IMR-90 (cell line): ENCODE data around the gene CDT1. TPM values are rescaled to one million over a fixed set of nuclear protein-coding genes. Genes with fewer than 3 reads are reported as not detected.

ENCODE experiments used
- ATAC-seq: fragments of 200-7000 bp; cut with Tn5 transposase; 2 replicates; pipeline ENCODE4 v1.9.1; 2020; ENCODE audit warnings: low read depth, mild to moderate bottlenecking, moderate library complexity
- BruUV-seq: library from RNA; stranded (reverse); fragments of 400-500 nt; replicated peaks from 2 replicates; lab custom pipeline; 2021; lab: Mats Ljungman, UMichigan
- CTCF ChIA-PET: fragments of 300-600 bp; formaldehyde crosslinking; extraction: SDS; loops from one replicate; lab custom pipeline; 2021; ENCODE audit warnings: antibody characterized with exemption; lab: Yijun Ruan, JAX
- POLR2A ChIA-PET: fragments of 300-600 bp; sonication (Branson Sonifier 250); formaldehyde crosslinking; loops from one replicate; lab custom pipeline; 2022; ENCODE audit warnings: antibody characterized with exemption; ENCODE audit not compliant: unreplicated experiment; lab: Charles Lee
- DNase-seq: peaks from one replicate; pipeline ENCODE4 v3.0.0; 2013
- H2AFZ ChIP-seq: replicated peaks from 2 replicates; pipeline ENCODE3; 2013; ENCODE audit warnings: low read length, mild to moderate bottlenecking; ENCODE audit not compliant: poor library complexity
- H2AK5ac ChIP-seq: 2 replicates; pipeline ENCODE4 v1.6.1; 2013; ENCODE audit warnings: low read depth, low read length, inconsistent platforms
- H2AK9ac ChIP-seq: replicated peaks from 2 replicates; pipeline ENCODE3; 2013; ENCODE audit warnings: mild to moderate bottlenecking, low read depth, low read length, moderate library complexity; ENCODE audit not compliant: poor library complexity
- H2BK120ac ChIP-seq: 2 replicates; pipeline ENCODE4 v1.6.1; 2013; ENCODE audit warnings: low read depth, low read length, inconsistent platforms
- H2BK15ac ChIP-seq: 3 replicates; pipeline ENCODE4 v1.6.1; 2013; ENCODE audit warnings: low read depth, low read length, inconsistent platforms
- H2BK20ac ChIP-seq: 2 replicates; pipeline ENCODE4 v1.6.1; 2013; ENCODE audit warnings: low read depth, mild to moderate bottlenecking, inconsistent platforms, low read length, moderate library complexity
- H2BK5ac ChIP-seq: 2 replicates; pipeline ENCODE4 v1.6.1; 2013; ENCODE audit warnings: mild to moderate bottlenecking, low read depth, low read length, inconsistent platforms; ENCODE audit not compliant: poor library complexity, severe bottlenecking
- H3K14ac ChIP-seq: replicated peaks from 2 replicates; pipeline ENCODE4 v1.6.1; 2013; ENCODE audit warnings: low read depth, low read length, inconsistent platforms
- H3K18ac ChIP-seq: 2 replicates; pipeline ENCODE4 v1.6.1; 2013; ENCODE audit warnings: low read depth, low read length, control low read depth
- H3K23ac ChIP-seq: 2 replicates; pipeline ENCODE4 v1.6.1; 2013; ENCODE audit warnings: low read depth, low read length, inconsistent platforms
- H3K27ac ChIP-seq: 2 replicates; pipeline ENCODE4 v1.5.1; 2013; ENCODE audit warnings: mild to moderate bottlenecking, control low read depth, low read length; ENCODE audit not compliant: insufficient read depth
- H3K27me3 ChIP-seq: 2 replicates; pipeline ENCODE4 v1.6.1; 2013; ENCODE audit warnings: low read length; ENCODE audit not compliant: control insufficient read depth, insufficient read depth
- H3K36me3 ChIP-seq: 2 replicates; pipeline ENCODE4 v1.6.1; 2013; ENCODE audit warnings: low read length, mixed read lengths; ENCODE audit not compliant: control insufficient read depth, insufficient read depth
- H3K4ac ChIP-seq: 2 replicates; pipeline ENCODE4 v1.6.1; 2013; ENCODE audit warnings: low read depth, low read length, inconsistent platforms
- H3K4me1 ChIP-seq: 2 replicates; pipeline ENCODE4 v1.6.1; 2013; ENCODE audit warnings: low read length, mixed read lengths; ENCODE audit not compliant: control insufficient read depth, insufficient read depth
- H3K4me2 ChIP-seq: 2 replicates; pipeline ENCODE4 v1.6.1; 2013; ENCODE audit warnings: low read depth, mild to moderate bottlenecking, control low read depth, low read length, moderate library complexity
- H3K4me3 ChIP-seq: 2 replicates; pipeline ENCODE4 v1.5.1; 2013; ENCODE audit warnings: low read depth, mild to moderate bottlenecking, control low read depth, low read length, moderate library complexity; ENCODE audit not compliant: insufficient read depth
- H3K56ac ChIP-seq: 2 replicates; pipeline ENCODE4 v1.6.1; 2013; ENCODE audit warnings: low read length, inconsistent platforms; ENCODE audit not compliant: insufficient read depth; ENCODE audit errors: extremely low read depth
- H3K79me1 ChIP-seq, 2 experiments: 2 replicates each; pipeline ENCODE4 v1.6.1; 2013; ENCODE audit warnings: low read length in 2 of 2, inconsistent platforms in 1 of 2, low read depth in 1 of 2
- H3K9ac ChIP-seq: 2 replicates; pipeline ENCODE4 v1.6.1; 2013; ENCODE audit warnings: low read depth, low read length, control low read depth
- H3K9me1 ChIP-seq: 2 replicates; pipeline ENCODE4 v1.6.1; 2013; ENCODE audit warnings: low read length, inconsistent platforms; ENCODE audit not compliant: insufficient read depth
- H3K9me3 ChIP-seq: 2 replicates; pipeline ENCODE4 v1.6.1; 2013; ENCODE audit warnings: low read length; ENCODE audit not compliant: control insufficient read depth, insufficient read depth
- H4K20me1 ChIP-seq: 2 replicates; pipeline ENCODE4 v1.6.1; 2013; ENCODE audit warnings: low read length, inconsistent platforms; ENCODE audit not compliant: insufficient read depth
- H4K5ac ChIP-seq: 2 replicates; pipeline ENCODE4 v1.6.1; 2013; ENCODE audit warnings: mild to moderate bottlenecking, low read depth, low read length, control low read depth
- H4K8ac ChIP-seq, 2 experiments: 2 replicates each; pipeline ENCODE4 v1.6.1; 2013; ENCODE audit warnings: low read depth in 2 of 2, low read length in 2 of 2, control low read depth in 1 of 2, inconsistent platforms in 1 of 2
- H4K91ac ChIP-seq: 2 replicates; pipeline ENCODE4 v1.6.1; 2013; ENCODE audit warnings: low read depth, low read length, inconsistent platforms; ENCODE audit not compliant: insufficient read depth
- BHLHE40 ChIP-seq: fragments of 150-350 bp; IDR thresholded peaks from 2 replicates; pipeline ENCODE4 v1.6.1; 2016; ENCODE audit warnings: mild to moderate bottlenecking, low read depth, low read length
- CEBPB ChIP-seq: IDR thresholded peaks from 2 replicates; pipeline ENCODE4 v1.6.1; 2012; ENCODE audit warnings: low read depth, low read length, improper control_type of control experiment
- CHD1 ChIP-seq: IDR thresholded peaks from 2 replicates; pipeline ENCODE4 v1.6.1; 2012; ENCODE audit warnings: low read depth, low read length, improper control_type of control experiment
- ELK1 ChIP-seq: fragments of 150-350 bp; IDR thresholded peaks from 2 replicates; pipeline ENCODE4 v1.6.1; 2016; ENCODE audit warnings: low read depth, mild to moderate bottlenecking, low read length, moderate library complexity, borderline replicate concordance
- FOS ChIP-seq: fragments of 150-350 bp; IDR thresholded peaks from 2 replicates; pipeline ENCODE4 v1.6.1; 2016; ENCODE audit warnings: low read depth, low read length
- MAFK ChIP-seq: IDR thresholded peaks from 2 replicates; pipeline ENCODE4 v1.6.1; 2012; ENCODE audit warnings: low read depth, low read length, improper control_type of control experiment
- MAZ ChIP-seq: IDR thresholded peaks from 2 replicates; pipeline ENCODE4 v1.6.1; 2012; ENCODE audit warnings: low read depth, mild to moderate bottlenecking, low read length, improper control_type of control experiment, moderate library complexity, borderline replicate concordance
- MXI1 ChIP-seq: IDR thresholded peaks from 2 replicates; pipeline ENCODE4 v1.6.1; 2012; ENCODE audit warnings: low read depth, mild to moderate bottlenecking, low read length, moderate library complexity, borderline replicate concordance
- NFE2L2 ChIP-seq: fragments of 150-350 bp; IDR thresholded peaks from 2 replicates; pipeline ENCODE4 v1.6.1; 2016; ENCODE audit warnings: low read depth, mild to moderate bottlenecking, low read length
- POLR2A ChIP-seq: IDR thresholded peaks from 2 replicates; pipeline ENCODE4 v1.6.1; 2012; ENCODE audit warnings: mild to moderate bottlenecking, low read depth, low read length
- RAD21 ChIP-seq: IDR thresholded peaks from 2 replicates; pipeline ENCODE4 v1.6.1; 2012; ENCODE audit warnings: low read length, improper control_type of control experiment
- RCOR1 ChIP-seq: IDR thresholded peaks from 2 replicates; pipeline ENCODE4 v1.6.1; 2012; ENCODE audit warnings: mild to moderate bottlenecking, low read length, improper control_type of control experiment; ENCODE audit not compliant: insufficient replicate concordance
- RFX5 ChIP-seq: IDR thresholded peaks from 2 replicates; pipeline ENCODE4 v1.8.0; 2012; ENCODE audit warnings: low read depth, mild to moderate bottlenecking, low read length, moderate library complexity
- SMC3 ChIP-seq: fragments of 150-350 bp; IDR thresholded peaks from 2 replicates; pipeline ENCODE4 v1.6.1; 2016; ENCODE audit warnings: low read depth, mild to moderate bottlenecking, antibody characterized with exemption, low read length, moderate library complexity
- USF2 ChIP-seq: fragments of 150-350 bp; IDR thresholded peaks from 2 replicates; pipeline ENCODE4 v1.6.1; 2017; ENCODE audit warnings: mild to moderate bottlenecking, antibody characterized with exemption, low read length, low read depth
- WGBS, 2 experiments: methylation state at CpG; one replicate each; pipeline versions ENCODE4 v1.1.5 to v1.1.7; 2013; ENCODE audit warnings: missing lambda C conversion rate in 2 of 2; ENCODE audit not compliant: insufficient read length in 1 of 2; ENCODE audit errors: extremely low coverage in 2 of 2; 5-methylcytosine and 5-hydroxymethylcytosine counted together
- dilution Hi-C: fragments of 300-500 bp; cut with HindIII; formaldehyde crosslinking; loops from one replicate; pipeline ENCODE4 v1.14.3; 2018; ENCODE audit warnings: low sequenced_read_pairs; ENCODE audit not compliant: unreplicated experiment
- in situ Hi-C: fragments of 300-500 bp; cut with MboI; formaldehyde crosslinking; loops from 3 replicates; pipeline ENCODE4 v1.14.3; 2019; ENCODE audit warnings: low sequenced_read_pairs, inconsistent platforms, mixed read lengths
- intact Hi-C: fragments of 100-400 bp; cut with micrococcal nuclease; formaldehyde crosslinking; loops from 2 replicates; pipeline ENCODE4 v1.10.0; 2022
- polyA plus RNA-seq, 3 experiments: library from polyadenylated mRNA; depleted of rRNA; stranded (reverse); fragments of >200 nt; gene quantifications; 2 replicates each; pipeline ENCODE4 v1.2.3, GENCODE V29; 2012; ENCODE audit warnings: low replicate concordance in 1 of 3
- total RNA-seq: library from RNA; depleted of rRNA; stranded (reverse); fragments of >200 nt; gene quantifications from 2 replicates; pipeline ENCODE4 v1.2.3, GENCODE V29; 2012
- TF ChIP-seq, protein P1 (sequence below): conservative IDR thresholded peaks from 2 replicates; pipeline ENCODE4 v1.5.1; 2012; ENCODE audit warnings: mild to moderate bottlenecking, low read depth, low read length, improper control_type of control experiment

Gene CDT1
- total and polyA plus RNA-seq, 2 of the 4 experiments (the other 2 are of a cell fraction): 3.2 to 11.8 TPM

DNA sequence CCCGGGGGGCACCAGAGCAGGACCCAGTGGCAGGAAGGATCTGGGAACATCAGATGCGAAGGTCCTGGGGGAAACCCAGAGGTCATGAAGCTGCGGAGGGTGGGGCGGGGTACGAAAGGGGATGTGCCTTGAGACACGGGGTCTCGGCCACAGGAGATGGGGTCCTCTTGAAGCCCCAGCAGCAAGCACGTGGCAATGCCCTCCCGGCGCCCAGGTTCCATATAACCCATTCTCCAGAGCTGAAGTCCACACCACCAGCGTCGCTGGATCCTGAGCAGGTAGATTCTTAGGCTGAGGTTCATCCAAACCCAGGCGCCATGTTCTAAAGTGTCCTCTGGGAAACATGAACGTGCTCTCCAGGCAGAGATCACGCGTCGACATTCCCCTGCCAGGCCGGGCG, 39.5 kb upstream of the CDT1 start:
- ChIA-PET POLR2A (interaction anchor here (0.7 kb wide), 1 partner anchor 8 kb away, joined by 3 read pairs; no protein-coding TSS in a partner anchor), CTCF (interaction anchor here (1.0 kb wide), 1 partner anchor 27 kb away, joined by 3 read pairs; no protein-coding TSS in a partner anchor)
- WGBS, 2 experiments: 96% methylated on average over 19 of the region's 19 CpGs; no CpG with 5 or more reads in 1 of the 2 experiments
- BruUV-seq: no TSS peak
- no peak overlapping the region for H2AK9ac ChIP-seq
- intact Hi-C loops: no loop called here
- no peak overlapping the region for H3K4ac ChIP-seq
- H2BK15ac ChIP-seq: no peak overlapping the region
- ATAC-seq (no peak), DNase-seq (no peak)
- no peak overlapping the region for H2BK5ac ChIP-seq
- H3K23ac ChIP-seq: no peak overlapping the region
- H4K20me1 ChIP-seq: peaks cover 100% of the 10 kb centered on the region
- no peak overlapping the region for H2BK120ac ChIP-seq
- H3K9ac ChIP-seq: no peak overlapping the region
- peaks cover 11 to 97% of the 10 kb centered on the region in 2 experiments; a peak in 3 of 4 replicates for H3K79me1 ChIP-seq
- H3K9me3 ChIP-seq: no peaks in the 10 kb centered on the region
- dilution Hi-C loops: no loop called here
- no peak overlapping the region for H3K18ac ChIP-seq
- no peak overlapping the region for H3K56ac ChIP-seq
- TF ChIP-seq, protein P1, sequence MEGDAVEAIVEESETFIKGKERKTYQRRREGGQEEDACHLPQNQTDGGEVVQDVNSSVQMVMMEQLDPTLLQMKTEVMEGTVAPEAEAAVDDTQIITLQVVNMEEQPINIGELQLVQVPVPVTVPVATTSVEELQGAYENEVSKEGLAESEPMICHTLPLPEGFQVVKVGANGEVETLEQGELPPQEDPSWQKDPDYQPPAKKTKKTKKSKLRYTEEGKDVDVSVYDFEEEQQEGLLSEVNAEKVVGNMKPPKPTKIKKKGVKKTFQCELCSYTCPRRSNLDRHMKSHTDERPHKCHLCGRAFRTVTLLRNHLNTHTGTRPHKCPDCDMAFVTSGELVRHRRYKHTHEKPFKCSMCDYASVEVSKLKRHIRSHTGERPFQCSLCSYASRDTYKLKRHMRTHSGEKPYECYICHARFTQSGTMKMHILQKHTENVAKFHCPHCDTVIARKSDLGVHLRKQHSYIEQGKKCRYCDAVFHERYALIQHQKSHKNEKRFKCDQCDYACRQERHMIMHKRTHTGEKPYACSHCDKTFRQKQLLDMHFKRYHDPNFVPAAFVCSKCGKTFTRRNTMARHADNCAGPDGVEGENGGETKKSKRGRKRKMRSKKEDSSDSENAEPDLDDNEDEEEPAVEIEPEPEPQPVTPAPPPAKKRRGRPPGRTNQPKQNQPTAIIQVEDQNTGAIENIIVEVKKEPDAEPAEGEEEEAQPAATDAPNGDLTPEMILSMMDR: no peak
- TF ChIP-seq RAD21 (no peak), RCOR1 (no peak), ELK1 (no peak), SMC3 (no peak), USF2 (no peak), CEBPB (no peak), MAFK (no peak), BHLHE40 (no peak), NFE2L2 (no peak), MAZ (no peak), CHD1 (no peak), FOS (no peak), MXI1 (no peak), POLR2A (no peak), RFX5 (no peak)
- H4K8ac ChIP-seq: no peak overlapping the region
- no peak overlapping the region for H3K27ac ChIP-seq
- H2AFZ ChIP-seq: no peak overlapping the region
- no peak overlapping the region for H3K14ac ChIP-seq
- peaks cover 30% of the 10 kb centered on the region for H3K9me1 ChIP-seq
- H2AK5ac ChIP-seq: 0 out of 2 replicates have a peak overlapping the region, but pooled peaks have one; percentile 37
- no peak overlapping the region for H3K4me2 ChIP-seq
- no peak overlapping the region for H3K4me3 ChIP-seq
- peaks cover 8% of the 10 kb centered on the region for H3K36me3 ChIP-seq
- no peaks in the 10 kb centered on the region for H3K27me3 ChIP-seq
- peaks cover 39% of the 10 kb centered on the region for H3K4me1 ChIP-seq
- no peak overlapping the region for H2BK20ac ChIP-seq
- in situ Hi-C loops: no loop called here
- H4K5ac ChIP-seq: no peak overlapping the region
- H4K91ac ChIP-seq: no peak overlapping the region
